Astrocyte (in vitro differentiated cells and primary cell): ENCODE data around the gene HEXD. TPM values are rescaled to one million over a fixed set of nuclear protein-coding genes. Genes with fewer than 3 reads are reported as not detected.

Source experiments
- DNase-seq: peaks from one replicate; pipeline ENCODE4 v3.0.0-alpha.2; 2010; ENCODE audit warnings: low read depth
- FAIRE-seq: peaks from 2 replicates; lab custom pipeline; 2011; peaks lifted over from hg19 to GRCh38; lab: Jason Lieb, UNC
- H2AFZ ChIP-seq: 2 replicates; pipeline ENCODE4 v1.6.0; 2012; ENCODE audit warnings: low read depth, low read length, inconsistent platforms
- H3K27ac ChIP-seq: 2 replicates; pipeline ENCODE4 v1.5.1; 2011; ENCODE audit warnings: low read depth, low read length, inconsistent platforms
- H3K27me3 ChIP-seq: 2 replicates; pipeline ENCODE4 v1.6.0; 2011; ENCODE audit warnings: low read length, inconsistent platforms; ENCODE audit not compliant: insufficient read depth
- H3K36me3 ChIP-seq: 2 replicates; pipeline ENCODE4 v1.5.1; 2011; ENCODE audit warnings: low read length, inconsistent platforms; ENCODE audit not compliant: insufficient read depth
- H3K4me1 ChIP-seq: 2 replicates; pipeline ENCODE4 v1.5.1; 2011; ENCODE audit warnings: low read length, inconsistent platforms; ENCODE audit not compliant: insufficient read depth
- H3K4me2 ChIP-seq: 2 replicates; pipeline ENCODE4 v1.6.0; 2012; ENCODE audit warnings: low read length, inconsistent platforms
- H3K4me3 ChIP-seq: 2 replicates; pipeline ENCODE4 v1.5.1; 2011; ENCODE audit warnings: low read depth, mild to moderate bottlenecking, low read length, inconsistent platforms; ENCODE audit not compliant: insufficient read depth
- H3K79me2 ChIP-seq: 2 replicates; pipeline ENCODE4 v1.6.0; 2012; ENCODE audit warnings: mild to moderate bottlenecking, low read length, inconsistent platforms; ENCODE audit not compliant: insufficient read depth
- H3K9ac ChIP-seq: 2 replicates; pipeline ENCODE4 v1.6.0; 2012; ENCODE audit warnings: mild to moderate bottlenecking, low read length, inconsistent platforms
- H3K9me3 ChIP-seq: 2 replicates; pipeline ENCODE4 v1.5.1; 2012; ENCODE audit warnings: low read depth, mild to moderate bottlenecking, low read length, inconsistent platforms; ENCODE audit not compliant: insufficient read depth
- H4K20me1 ChIP-seq: 2 replicates; pipeline ENCODE4 v1.6.0; 2012; ENCODE audit warnings: low read length, inconsistent platforms; ENCODE audit not compliant: insufficient read depth
- H3K27ac Mint-ChIP-seq: one replicate; pipeline ENCODE4 v1.8.0; 2021; ENCODE audit warnings: mild to moderate bottlenecking, mixed read lengths; ENCODE audit not compliant: unreplicated experiment
- H3K27me3 Mint-ChIP-seq: one replicate; pipeline ENCODE4 v1.8.0; 2021; ENCODE audit warnings: low read depth, mixed read lengths; ENCODE audit not compliant: unreplicated experiment
- H3K36me3 Mint-ChIP-seq: one replicate; pipeline ENCODE4 v1.8.0; 2021; ENCODE audit warnings: low read depth, mixed read lengths; ENCODE audit not compliant: unreplicated experiment
- H3K4me1 Mint-ChIP-seq: one replicate; pipeline ENCODE4 v1.8.0; 2021; ENCODE audit warnings: low read depth, mixed read lengths; ENCODE audit not compliant: unreplicated experiment
- H3K4me3 Mint-ChIP-seq: one replicate; pipeline ENCODE4 v1.8.0; 2021; ENCODE audit warnings: mild to moderate bottlenecking, moderate library complexity, mixed read lengths; ENCODE audit not compliant: unreplicated experiment
- H3K9me3 Mint-ChIP-seq: one replicate; pipeline ENCODE4 v1.8.0; 2021; ENCODE audit warnings: mild to moderate bottlenecking, mixed read lengths; ENCODE audit not compliant: unreplicated experiment
- CTCF ChIP-seq: IDR thresholded peaks from 2 replicates; pipeline ENCODE4 v1.5.1; 2011; ENCODE audit warnings: low read depth, mild to moderate bottlenecking, inconsistent platforms, low read length, moderate library complexity; ENCODE audit not compliant: insufficient read depth
- EZH2 ChIP-seq: IDR thresholded peaks from 2 replicates; pipeline ENCODE4 v1.6.1; 2012; ENCODE audit warnings: mild to moderate bottlenecking, low read length, inconsistent platforms; ENCODE audit not compliant: insufficient read depth
- total RNA-seq: library from RNA; stranded (reverse); gene quantifications from 2 replicates; pipeline ENCODE4 v1.2.1, GENCODE V29; 2021

Gene HEXD
- total RNA-seq, 1 donor from 2014 or later, result 11.1 TPM

- peaks cover 23% of the 10 kb centered on the region for H3K36me3 Mint-ChIP-seq
- Histone ChIP-seq H2AFZ (no peak overlapping the region), H3K9me3 (peaks cover 4% of the 10 kb centered on the region), H3K9ac (no peak overlapping the region), H3K79me2 (no peaks in the 10 kb centered on the region), H3K27me3 (no peaks in the 10 kb centered on the region), H3K4me2 (no peak overlapping the region), H3K27ac (no peak overlapping the region), H3K36me3 (no peaks in the 10 kb centered on the region), H3K4me3 (no peak overlapping the region), H4K20me1 (no peaks in the 10 kb centered on the region), H3K4me1 (no peaks in the 10 kb centered on the region)
- no peak overlapping the region for H3K27ac Mint-ChIP-seq
- FAIRE-seq (no peak), DNase-seq (no peak)
- no peak overlapping the region for H3K4me3 Mint-ChIP-seq
- H3K9me3 Mint-ChIP-seq, result peaks cover 8% of the 10 kb centered on the region
- H3K4me1 Mint-ChIP-seq, result peaks cover under 1% of the 10 kb centered on the region
- TF ChIP-seq EZH2 (no peak), CTCF (no peak)
- peaks cover 8% of the 10 kb centered on the region for H3K27me3 Mint-ChIP-seq
Measured at GRCh38 chr17:82424863-82425159, 6.7 kb downstream of the HEXD start.

- no peaks in the 10 kb centered on the region for H4K20me1 ChIP-seq
- Mint-ChIP-seq H3K4me1 (no peaks in the 10 kb centered on the region), H3K36me3 (peaks cover 10% of the 10 kb centered on the region), H3K4me3 (no peak overlapping the region), H3K27me3 (peaks cover 13% of the 10 kb centered on the region), H3K27ac (no peak overlapping the region), H3K9me3 (peaks cover 3% of the 10 kb centered on the region)
- H3K27ac ChIP-seq, result no peak overlapping the region
- no peaks in the 10 kb centered on the region for H3K36me3 ChIP-seq
- H2AFZ ChIP-seq, result no peak overlapping the region
- no peaks in the 10 kb centered on the region for H3K9me3 ChIP-seq
- no peak overlapping the region for H3K9ac ChIP-seq
- H3K4me1 ChIP-seq, result no peaks in the 10 kb centered on the region
- DNase-seq (no peak), FAIRE-seq (no peak)
- H3K79me2 ChIP-seq, result no peaks in the 10 kb centered on the region
- no peaks in the 10 kb centered on the region for H3K27me3 ChIP-seq
- TF ChIP-seq CTCF (no peak), EZH2 (no peak)
- no peak overlapping the region for H3K4me2 ChIP-seq
- no peak overlapping the region for H3K4me3 ChIP-seq
Measured at GRCh38 chr17:82428546-82428945, 10.4 kb downstream of the HEXD start.

GRCh38 chr17:82429824-82430223 lies 11.7 kb downstream of the HEXD start:
- Histone ChIP-seq H3K27me3 (no peaks in the 10 kb centered on the region), H3K9me3 (no peaks in the 10 kb centered on the region), H3K79me2 (no peaks in the 10 kb centered on the region), H3K27ac (no peak overlapping the region), H3K36me3 (no peaks in the 10 kb centered on the region), H3K9ac (no peak overlapping the region), H4K20me1 (no peaks in the 10 kb centered on the region), H3K4me3 (no peak overlapping the region), H2AFZ (no peak overlapping the region), H3K4me2 (no peak overlapping the region), H3K4me1 (no peaks in the 10 kb centered on the region)
- no peak for FAIRE-seq
- H3K4me1 Mint-ChIP-seq, result no peaks in the 10 kb centered on the region
- H3K9me3 Mint-ChIP-seq, result peaks cover 3% of the 10 kb centered on the region
- no peak overlapping the region for H3K27ac Mint-ChIP-seq
- no peak for DNase-seq
- H3K4me3 Mint-ChIP-seq, result peak overlapping the region; percentile 50
- TF ChIP-seq EZH2 (no peak), CTCF (no peak)
- H3K27me3 Mint-ChIP-seq, result peaks cover 13% of the 10 kb centered on the region
- H3K36me3 Mint-ChIP-seq, result peaks cover 7% of the 10 kb centered on the region
